Measurements from ENCODE around the gene WDR55. TPM values are rescaled to one million over a fixed set of nuclear protein-coding genes. Genes with fewer than 3 reads are reported as not detected.

WDR55 gene
- total and polyA plus RNA-seq, 2 experiments from 2014 or later = 9.6 to 18.0 TPM

GRCh38 chr5:140631831-140632365, 32.8 kb upstream of the WDR55 start:
- H3K4me3 ChIP-seq = peak overlapping the region; percentile 41
- peaks cover 47% of the 10 kb centered on the region for H3K9me3 Mint-ChIP-seq
- peak; percentile 63 for ATAC-seq

More at GRCh38 chr5:140631831-140632365, 32.8 kb upstream of the WDR55 start:
- Mint-ChIP-seq H3K4me3 (peak overlapping the region; percentile 52; the same call in 2 of the 3 replicates), H3K4me1 (no peaks in the 10 kb centered on the region; the same call in 2 of the 3 replicates), H3K27ac (no peak overlapping the region), H3K36me3 (ENCODE audit: low read depth) (peaks cover 11% of the 10 kb centered on the region; the same call in 2 of the 3 replicates), H3K27me3 (ENCODE audit: insufficient read depth, low read depth, poor library complexity) (peaks cover 25% of the 10 kb centered on the region)
- Histone ChIP-seq H4K20me1 (replicated peaks; ENCODE audit: insufficient read depth) (no peaks in the 10 kb centered on the region), H3F3A (replicated peaks; ENCODE audit: low read depth) (no peaks in the 10 kb centered on the region), H3K27me3 (ENCODE audit: insufficient read depth) (peaks cover 39% of the 10 kb centered on the region), H3K9me2 (ENCODE audit: insufficient read depth) (0 out of 2 replicates have a peak, but pooled peaks cover 3% of the 10 kb centered on the region), H3K4me2 (peak overlapping the region; percentile 64), H3K79me2 (replicated peaks; ENCODE audit: insufficient read depth) (no peaks in the 10 kb centered on the region), H3K4me1 (ENCODE audit: insufficient read depth) (no peaks in the 10 kb centered on the region; the same call in 1 of the 2 replicates), H3K27ac (ENCODE audit: low read depth) (no peak overlapping the region), H2AFZ (peak overlapping the region; percentile 90; the same call in 1 of the 2 replicates), H3K36me3 (ENCODE audit: insufficient read depth) (peaks cover 6% of the 10 kb centered on the region; the same call in 1 of the 2 replicates)
- DNase-seq (ENCODE audit: low spot score) = peak; percentile 8
- no peak for TF ChIP-seq STAT1 (IDR thresholded peaks at IDR 0.05; ENCODE audit: unreplicated experiment)
- TF ChIP-seq JUNB (IDR thresholded peaks at IDR 0.05; ENCODE audit: unreplicated experiment) = no peak
- TF ChIP-seq ZNF462 (CRISPR knock-in tag; IDR thresholded peaks at IDR 0.05) = no peak
- no peak for TF ChIP-seq REST (IDR thresholded peaks at IDR 0.05; ENCODE audit: unreplicated experiment)
- no peak for TF ChIP-seq CTCF (conservative IDR thresholded peaks at IDR 0.05; ENCODE audit: low read depth in 2 of 2)
- no peak for TF ChIP-seq CREB1 (CRISPR knock-in tag; IDR thresholded peaks at IDR 0.05; ENCODE audit: low read depth)
